Neural progenitor cell (in vitro differentiated cells): ENCODE measurements around the gene CD200R1L. TPM values are rescaled to one million over a fixed set of nuclear protein-coding genes. Genes with fewer than 3 reads are reported as not detected.

Experiments
- DNase-seq: peaks from one replicate; pipeline ENCODE4 v3.0.0-alpha.2; 2016; ENCODE audit warnings: low spot score
- H2AFZ ChIP-seq: fragments of 200-600 bp; sonication (generic); replicated peaks from 2 replicates; pipeline ENCODE4 v1.6.1; 2016; ENCODE audit warnings: antibody characterized with exemption
- H3F3A ChIP-seq: fragments of 200-600 bp; sonication (generic); 2 replicates; pipeline ENCODE4 v1.6.1; 2016; ENCODE audit warnings: antibody characterized with exemption, low read depth
- H3K27ac ChIP-seq: fragments of 200-600 bp; sonication (generic); 2 replicates; pipeline ENCODE4 v1.5.1; 2016; ENCODE audit warnings: mild to moderate bottlenecking
- H3K27me3 ChIP-seq: fragments of 200-600 bp; sonication (generic); 2 replicates; pipeline ENCODE4 v1.6.1; 2016; ENCODE audit warnings: mild to moderate bottlenecking, moderate library complexity
- H3K36me3 ChIP-seq: fragments of 200-600 bp; sonication (generic); 2 replicates; pipeline ENCODE4 v1.5.1; 2016
- H3K4me1 ChIP-seq: fragments of 200-600 bp; sonication (generic); 2 replicates; pipeline ENCODE4 v1.6.1; 2016; ENCODE audit warnings: mixed run types
- H3K4me2 ChIP-seq: fragments of 200-600 bp; sonication (generic); 2 replicates; pipeline ENCODE4 v1.6.1; 2016
- H3K4me3 ChIP-seq: fragments of 200-600 bp; sonication (generic); 2 replicates; pipeline ENCODE4 v1.5.1; 2016
- H3K79me2 ChIP-seq: fragments of 200-600 bp; sonication (generic); 2 replicates; pipeline ENCODE4 v1.6.1; 2016; ENCODE audit warnings: low read depth
- H3K9ac ChIP-seq: fragments of 200-600 bp; sonication (generic); 2 replicates; pipeline ENCODE4 v1.6.1; 2016
- H3K9me3 ChIP-seq: fragments of 200-600 bp; sonication (generic); 2 replicates; pipeline ENCODE4 v1.5.1; 2016; ENCODE audit warnings: low read depth
- H4K20me1 ChIP-seq: fragments of 200-600 bp; sonication (generic); 2 replicates; pipeline ENCODE4 v1.6.1; 2016; ENCODE audit warnings: low read depth
- H3K27ac Mint-ChIP-seq: 3 replicates; pipeline ENCODE4 v1.8.0; 2021; ENCODE audit warnings: mixed read lengths
- H3K27me3 Mint-ChIP-seq: 2 replicates; pipeline ENCODE4 v1.8.0; 2022; ENCODE audit warnings: low read depth, mild to moderate bottlenecking, inconsistent platforms, moderate library complexity, mixed read lengths; ENCODE audit not compliant: insufficient read depth
- H3K36me3 Mint-ChIP-seq: 3 replicates; pipeline ENCODE4 v1.8.0; 2021; ENCODE audit warnings: mixed read lengths
- H3K4me1 Mint-ChIP-seq: 3 replicates; pipeline ENCODE4 v1.8.0; 2021; ENCODE audit warnings: mixed read lengths
- H3K4me3 Mint-ChIP-seq: 3 replicates; pipeline ENCODE4 v1.8.0; 2021; ENCODE audit warnings: mild to moderate bottlenecking, moderate library complexity, mixed read lengths
- H3K9me3 Mint-ChIP-seq: 3 replicates; pipeline ENCODE4 v1.8.0; 2020; ENCODE audit warnings: mixed read lengths
- EZH2 ChIP-seq: fragments of 200-600 bp; sonication (generic); IDR thresholded peaks from 2 replicates; pipeline ENCODE4 v1.6.1; 2017; ENCODE audit warnings: antibody characterized with exemption, mild to moderate bottlenecking, moderate library complexity
- EZH2phosphoT487 ChIP-seq: fragments of 200-600 bp; sonication (generic); IDR thresholded peaks from 2 replicates; pipeline ENCODE4 v1.6.1; 2017; ENCODE audit warnings: antibody characterized with exemption
- total RNA-seq: library from RNA; depleted of rRNA; stranded (reverse); fragments of >200 nt; gene quantifications from 2 replicates; pipeline ENCODE4 v1.2.3, GENCODE V29; 2015; ENCODE audit warnings: low replicate concordance
- TF ChIP-seq, protein P1 (sequence below): fragments of 200-600 bp; sonication (generic); IDR thresholded peaks from 2 replicates; pipeline ENCODE4 v1.5.1; 2017; ENCODE audit warnings: antibody characterized with exemption, mild to moderate bottlenecking

The CD200R1L gene
- total RNA-seq, 1 donor from 2014 or later: not detected

DNA sequence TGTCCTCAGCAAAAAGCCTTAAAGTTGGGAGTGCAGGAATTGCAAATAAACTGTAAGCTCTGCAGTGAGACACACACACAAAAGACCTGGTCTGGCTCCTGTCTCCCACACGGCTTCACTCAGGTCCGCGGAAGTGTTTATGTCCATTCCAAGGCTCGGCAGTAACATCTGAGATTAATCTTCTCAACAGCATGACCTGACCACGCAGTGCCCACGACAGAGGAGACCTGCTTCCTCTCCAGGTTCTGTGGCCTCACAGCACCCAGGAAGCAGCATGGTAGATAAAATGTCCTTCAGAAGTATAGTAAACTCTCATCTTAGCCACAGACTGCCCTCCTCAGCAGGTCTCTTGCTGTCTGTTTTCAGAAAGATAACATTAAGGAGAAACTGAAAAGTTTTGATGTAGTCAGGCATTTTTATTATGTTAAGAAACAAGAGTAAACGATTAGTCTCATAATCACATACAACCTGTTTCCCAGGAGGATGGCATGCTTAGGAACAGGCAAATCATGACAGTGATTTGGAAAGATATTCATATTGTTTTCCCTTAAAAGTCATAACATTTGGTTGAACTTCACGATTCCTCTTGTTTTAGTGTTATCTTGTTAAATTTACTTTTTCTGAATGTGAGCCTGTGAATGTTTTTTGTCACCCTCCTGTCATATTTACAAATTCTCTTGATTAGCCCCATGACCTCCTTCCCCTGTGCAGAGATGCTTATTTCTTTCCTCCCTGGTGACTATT lies 34.6 kb downstream of the CD200R1L start:
- Histone ChIP-seq H3K4me3 (no peak overlapping the region), H3K27me3 (no peaks in the 10 kb centered on the region), H2AFZ (no peak overlapping the region), H3K79me2 (no peaks in the 10 kb centered on the region), H3F3A (no peaks in the 10 kb centered on the region), H3K9ac (no peak overlapping the region), H3K4me2 (no peak overlapping the region), H3K27ac (no peak overlapping the region), H4K20me1 (no peaks in the 10 kb centered on the region), H3K36me3 (no peaks in the 10 kb centered on the region), H3K4me1 (no peaks in the 10 kb centered on the region), H3K9me3 (no peaks in the 10 kb centered on the region)
- Mint-ChIP-seq H3K4me3 (no peak overlapping the region), H3K4me1 (no peaks in the 10 kb centered on the region), H3K36me3 (no peaks in the 10 kb centered on the region), H3K27me3 (no peaks in the 10 kb centered on the region), H3K27ac (no peak overlapping the region), H3K9me3 (no peaks in the 10 kb centered on the region)
- no peak for DNase-seq
- TF ChIP-seq, protein P1, sequence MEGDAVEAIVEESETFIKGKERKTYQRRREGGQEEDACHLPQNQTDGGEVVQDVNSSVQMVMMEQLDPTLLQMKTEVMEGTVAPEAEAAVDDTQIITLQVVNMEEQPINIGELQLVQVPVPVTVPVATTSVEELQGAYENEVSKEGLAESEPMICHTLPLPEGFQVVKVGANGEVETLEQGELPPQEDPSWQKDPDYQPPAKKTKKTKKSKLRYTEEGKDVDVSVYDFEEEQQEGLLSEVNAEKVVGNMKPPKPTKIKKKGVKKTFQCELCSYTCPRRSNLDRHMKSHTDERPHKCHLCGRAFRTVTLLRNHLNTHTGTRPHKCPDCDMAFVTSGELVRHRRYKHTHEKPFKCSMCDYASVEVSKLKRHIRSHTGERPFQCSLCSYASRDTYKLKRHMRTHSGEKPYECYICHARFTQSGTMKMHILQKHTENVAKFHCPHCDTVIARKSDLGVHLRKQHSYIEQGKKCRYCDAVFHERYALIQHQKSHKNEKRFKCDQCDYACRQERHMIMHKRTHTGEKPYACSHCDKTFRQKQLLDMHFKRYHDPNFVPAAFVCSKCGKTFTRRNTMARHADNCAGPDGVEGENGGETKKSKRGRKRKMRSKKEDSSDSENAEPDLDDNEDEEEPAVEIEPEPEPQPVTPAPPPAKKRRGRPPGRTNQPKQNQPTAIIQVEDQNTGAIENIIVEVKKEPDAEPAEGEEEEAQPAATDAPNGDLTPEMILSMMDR: no peak
- TF ChIP-seq EZH2phosphoT487: no peak
- no peak for TF ChIP-seq EZH2

- Mint-ChIP-seq H3K4me3 (no peak overlapping the region), H3K27me3 (no peaks in the 10 kb centered on the region), H3K27ac (no peak overlapping the region), H3K4me1 (no peaks in the 10 kb centered on the region), H3K36me3 (no peaks in the 10 kb centered on the region), H3K9me3 (no peaks in the 10 kb centered on the region)
- Histone ChIP-seq H4K20me1 (no peaks in the 10 kb centered on the region), H3K36me3 (no peaks in the 10 kb centered on the region), H3K79me2 (no peaks in the 10 kb centered on the region), H3K4me2 (no peak overlapping the region), H2AFZ (no peak overlapping the region), H3K27me3 (no peaks in the 10 kb centered on the region), H3K9ac (no peak overlapping the region), H3K4me3 (no peak overlapping the region), H3F3A (no peaks in the 10 kb centered on the region), H3K9me3 (no peaks in the 10 kb centered on the region), H3K4me1 (no peaks in the 10 kb centered on the region), H3K27ac (no peak overlapping the region)
- DNase-seq: no peak
- TF ChIP-seq, protein P1: no peak
- TF ChIP-seq EZH2 (no peak), EZH2phosphoT487 (no peak)
Measured at GRCh38 chr3:112811131-112811884, 35.4 kb downstream of the CD200R1L start.

DNA sequence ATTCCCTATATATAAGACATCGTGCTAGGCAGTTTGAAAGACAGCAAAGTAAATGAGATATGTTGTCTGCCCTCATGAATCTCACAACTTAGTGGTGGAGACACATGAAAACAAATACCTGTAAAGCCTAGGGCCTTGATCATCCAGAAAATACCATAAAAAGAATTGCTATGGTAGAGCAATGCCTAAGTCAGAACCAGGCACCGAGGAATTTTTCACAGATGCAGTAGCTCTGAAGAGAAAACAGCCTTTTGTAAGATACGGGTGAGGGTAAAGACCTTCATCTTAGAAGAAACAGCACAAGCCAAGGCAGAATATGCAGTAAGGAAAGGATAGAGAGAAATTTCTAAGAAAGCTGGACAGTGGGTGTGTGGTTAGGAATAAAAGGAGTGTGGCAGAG lies 36.1 kb downstream of the CD200R1L start:
- Mint-ChIP-seq H3K36me3 (no peaks in the 10 kb centered on the region), H3K4me3 (no peak overlapping the region)
- no peak for DNase-seq

More for the DNA sequence above, 36.1 kb downstream of the CD200R1L start:
- H3K27me3 Mint-ChIP-seq: no peaks in the 10 kb centered on the region
- Histone ChIP-seq H3K4me1 (no peaks in the 10 kb centered on the region), H3K4me3 (no peak overlapping the region), H3K27ac (no peak overlapping the region), H3K79me2 (no peaks in the 10 kb centered on the region), H4K20me1 (no peaks in the 10 kb centered on the region), H3K36me3 (no peaks in the 10 kb centered on the region), H3F3A (no peaks in the 10 kb centered on the region), H3K4me2 (no peak overlapping the region), H2AFZ (peak overlapping the region; percentile 46), H3K27me3 (no peaks in the 10 kb centered on the region), H3K9me3 (no peaks in the 10 kb centered on the region), H3K9ac (no peak overlapping the region)
- no peaks in the 10 kb centered on the region for H3K9me3 Mint-ChIP-seq
- TF ChIP-seq EZH2phosphoT487: no peak
- TF ChIP-seq EZH2: no peak
- TF ChIP-seq, protein P1: no peak
- no peak overlapping the region for H3K27ac Mint-ChIP-seq
- no peaks in the 10 kb centered on the region for H3K4me1 Mint-ChIP-seq
